SU-DHL-6 (cell line): Measurements from ENCODE around the gene RGL3.

ENCODE experiments used
- H2AFZ ChIP-seq: fragments of 200-600 bp; sonication (generic); 2 replicates; pipeline ENCODE4 v1.6.1; 2014; ENCODE audit warnings: low read depth, mild to moderate bottlenecking, moderate library complexity, mixed read lengths, antibody characterized with exemption, low read length; ENCODE audit not compliant: severe bottlenecking
- H3F3A ChIP-seq: fragments of 200-600 bp; shearing (Covaris generic); 2 replicates; pipeline ENCODE4 v1.6.0; 2016; ENCODE audit warnings: antibody characterized with exemption, mild to moderate bottlenecking; ENCODE audit not compliant: insufficient read depth
- H3K27ac ChIP-seq: fragments of 200-600 bp; sonication (generic); 2 replicates; pipeline ENCODE4 v1.5.1; 2016; ENCODE audit warnings: low read depth, mild to moderate bottlenecking, low read length, moderate library complexity, mixed read lengths
- H3K27me3 ChIP-seq: fragments of 200-600 bp; sonication (generic), shearing (Covaris generic); 2 replicates; pipeline ENCODE4 v1.6.0; 2014; ENCODE audit warnings: mild to moderate bottlenecking, low read length
- H3K36me3 ChIP-seq: fragments of 200-600 bp; sonication (generic); 2 replicates; pipeline ENCODE4 v1.6.1; 2014; ENCODE audit warnings: mild to moderate bottlenecking, low read length, mixed read lengths
- H3K4me2 ChIP-seq: fragments of 300-600, 200-600 bp; shearing (Covaris generic), sonication (generic); 2 replicates; pipeline ENCODE4 v1.6.0; 2014; ENCODE audit warnings: low read length, low read depth, mild to moderate bottlenecking; ENCODE audit not compliant: poor library complexity, severe bottlenecking
- H3K4me3 ChIP-seq: fragments of 200-600 bp; sonication (generic); 2 replicates; pipeline ENCODE4 v1.5.1; 2014; ENCODE audit warnings: antibody characterized with exemption, low read length, mild to moderate bottlenecking, mixed read lengths; ENCODE audit not compliant: insufficient read depth, poor library complexity, severe bottlenecking
- H3K79me2 ChIP-seq: fragments of 200-600 bp; sonication (generic); 2 replicates; pipeline ENCODE4 v1.6.1; 2014; ENCODE audit warnings: mild to moderate bottlenecking, low read length, moderate library complexity; ENCODE audit not compliant: insufficient read depth
- H3K9ac ChIP-seq: fragments of 200-600 bp; sonication (generic); 2 replicates; pipeline ENCODE4 v1.7.0; 2014; ENCODE audit warnings: mild to moderate bottlenecking, low read length
- H3K9me2 ChIP-seq: fragments of 200-600 bp; sonication (generic); replicated peaks from 2 replicates; pipeline ENCODE4 v1.6.1; 2014; ENCODE audit warnings: low read length; ENCODE audit not compliant: insufficient read depth
- H3K9me3 ChIP-seq: fragments of 200-600 bp; sonication (generic); 2 replicates; pipeline ENCODE4 v1.6.1; 2014; ENCODE audit warnings: low read length, mixed read lengths; ENCODE audit not compliant: insufficient read depth
- H4K20me1 ChIP-seq: fragments of 200-600 bp; sonication (generic); 2 replicates; pipeline ENCODE4 v1.6.1; 2014; ENCODE audit warnings: low read depth, mild to moderate bottlenecking, antibody characterized with exemption, low read length, moderate library complexity, mixed read lengths
- CTCF ChIP-seq: fragments of 200-600 bp; sonication (generic); IDR thresholded peaks from one replicate; pipeline ENCODE4 v1.5.1; 2017; ENCODE audit warnings: antibody characterized with exemption, mild to moderate bottlenecking, low read length, moderate library complexity; ENCODE audit not compliant: insufficient read depth, poor library complexity, severe bottlenecking
- EZH2phosphoT487 ChIP-seq: fragments of 200-600 bp; sonication (generic), shearing (Covaris generic); conservative IDR thresholded peaks from 2 replicates; pipeline ENCODE4 v1.6.1; 2018; ENCODE audit warnings: mild to moderate bottlenecking, antibody characterized with exemption, low read length, moderate library complexity, mixed read lengths

RGL3 gene

GRCh38 chr19:11378319-11379189 is 40.6 kb downstream of the RGL3 start:
- Histone ChIP-seq H3K4me3 (no peak overlapping the region), H4K20me1 (no peaks in the 10 kb centered on the region), H2AFZ (no peak overlapping the region), H3K9ac (no peak overlapping the region), H3F3A (peaks cover 26% of the 10 kb centered on the region), H3K36me3 (no peaks in the 10 kb centered on the region), H3K27ac (peak overlapping the region; percentile 19; the same call in 1 of the 2 replicates), H3K9me3 (no peaks in the 10 kb centered on the region), H3K4me2 (no peak overlapping the region), H3K79me2 (peaks cover 9% of the 10 kb centered on the region; the same call in 1 of the 2 replicates), H3K27me3 (no peaks in the 10 kb centered on the region), H3K9me2 (no peaks in the 10 kb centered on the region)
- TF ChIP-seq CTCF (peak; percentile 45), EZH2phosphoT487 (no peak)

DNA sequence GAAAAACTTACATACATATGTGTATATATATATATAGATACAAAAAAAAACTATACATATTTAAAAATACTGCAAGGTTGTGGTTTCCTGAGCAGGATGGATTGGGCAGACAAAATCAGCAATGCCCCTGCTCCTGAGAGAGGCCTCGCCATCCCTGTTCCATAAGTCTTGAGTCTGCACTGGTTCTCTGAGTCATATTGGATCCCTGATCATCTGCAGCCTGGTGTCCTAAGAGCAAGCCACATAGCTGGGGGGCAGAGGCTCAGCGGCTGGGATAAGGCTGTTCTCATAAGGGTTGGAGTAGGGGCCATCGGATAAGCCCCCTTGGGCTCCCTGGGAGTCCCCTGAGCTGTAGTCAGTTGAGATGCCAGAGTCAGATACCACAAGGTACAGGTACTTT is 41.4 kb downstream of the RGL3 start:
- Histone ChIP-seq H3K9ac (no peak overlapping the region), H3K36me3 (no peaks in the 10 kb centered on the region), H3K4me2 (peak overlapping the region; percentile 38)

GRCh38 chr19:11377237-11377636 is 41.9 kb downstream of the RGL3 start:
- no peaks in the 10 kb centered on the region for H4K20me1 ChIP-seq
- H2AFZ ChIP-seq, result no peak overlapping the region
- no peaks in the 10 kb centered on the region for H3K9me3 ChIP-seq
- peak overlapping the region; percentile 38 for H3K4me2 ChIP-seq
- no peaks in the 10 kb centered on the region for H3K9me2 ChIP-seq
- TF ChIP-seq EZH2phosphoT487, result no peak
- TF ChIP-seq CTCF, result no peak
- H3K27me3 ChIP-seq, result no peaks in the 10 kb centered on the region
- peaks cover 26% of the 10 kb centered on the region for H3F3A ChIP-seq
- H3K36me3 ChIP-seq, result no peaks in the 10 kb centered on the region
- H3K27ac ChIP-seq, result peak overlapping the region; percentile 40
- H3K4me3 ChIP-seq, result no peak overlapping the region
- no peak overlapping the region for H3K9ac ChIP-seq
- peaks cover 9% of the 10 kb centered on the region; the same call in 1 of the 2 replicates for H3K79me2 ChIP-seq

More for the DNA sequence above, 41.4 kb downstream of the RGL3 start:
- Histone ChIP-seq H3K27me3 (no peaks in the 10 kb centered on the region), H3K27ac (peak overlapping the region; percentile 40; the same call in 1 of the 2 replicates), H3K9me2 (no peaks in the 10 kb centered on the region), H3K4me3 (no peak overlapping the region), H3F3A (peaks cover 26% of the 10 kb centered on the region), H4K20me1 (no peaks in the 10 kb centered on the region), H3K79me2 (peaks cover 9% of the 10 kb centered on the region; the same call in 1 of the 2 replicates), H2AFZ (no peak overlapping the region), H3K9me3 (no peaks in the 10 kb centered on the region)
- no peak for TF ChIP-seq EZH2phosphoT487
- no peak for TF ChIP-seq CTCF
